Trophoblast cell (in vitro differentiated cells and primary cell): ENCODE data around the gene CACNB2.

Experiments
- DNase-seq, 2 donors: peaks; one replicate each; pipeline ENCODE4 v3.0.0-alpha.2; 2016
- H2AFZ ChIP-seq: 2 replicates; pipeline ENCODE4 v1.6.1; 2013; ENCODE audit warnings: low read length, moderate library complexity, mild to moderate bottlenecking; ENCODE audit not compliant: insufficient read depth, poor library complexity
- H2AK5ac ChIP-seq: 2 replicates; pipeline ENCODE4 v1.6.1; 2013; ENCODE audit warnings: mild to moderate bottlenecking, low read length
- H2BK120ac ChIP-seq: 2 replicates; pipeline ENCODE4 v1.6.1; 2013; ENCODE audit warnings: low read length, mild to moderate bottlenecking, moderate library complexity; ENCODE audit not compliant: insufficient read depth, poor library complexity
- H2BK12ac ChIP-seq: 2 replicates; pipeline ENCODE4 v1.6.1; 2013; ENCODE audit warnings: mild to moderate bottlenecking, low read length, moderate library complexity
- H2BK5ac ChIP-seq: 2 replicates; pipeline ENCODE4 v1.6.1; 2013; ENCODE audit warnings: low read length, low read depth, moderate library complexity, mild to moderate bottlenecking; ENCODE audit not compliant: poor library complexity
- H3K14ac ChIP-seq: 2 replicates; pipeline ENCODE4 v1.6.1; 2013; ENCODE audit warnings: mild to moderate bottlenecking, low read length
- H3K18ac ChIP-seq: 2 replicates; pipeline ENCODE4 v1.6.1; 2013; ENCODE audit warnings: mild to moderate bottlenecking, low read length
- H3K23ac ChIP-seq: 2 replicates; pipeline ENCODE4 v1.6.1; 2013; ENCODE audit warnings: low read length
- H3K27ac ChIP-seq: 2 replicates; pipeline ENCODE4 v1.5.1; 2013; ENCODE audit warnings: low read depth, mild to moderate bottlenecking, inconsistent platforms, low read length, moderate library complexity
- H3K27me3 ChIP-seq: 2 replicates; pipeline ENCODE4 v1.6.1; 2013; ENCODE audit warnings: inconsistent platforms, mild to moderate bottlenecking, low read length, moderate library complexity; ENCODE audit not compliant: insufficient read depth
- H3K36me3 ChIP-seq, 2 experiments: 1 replicate in 1 of 2; 2 replicates in 1 of 2; pipeline ENCODE4 v1.6.1; 2013; ENCODE audit warnings: low read length in 2 of 2, mild to moderate bottlenecking in 2 of 2, moderate library complexity in 1 of 2; ENCODE audit not compliant: insufficient read depth in 2 of 2, control insufficient read depth in 1 of 2
- H3K4ac ChIP-seq: 2 replicates; pipeline ENCODE4 v1.6.1; 2013; ENCODE audit warnings: low read depth, mild to moderate bottlenecking, low read length, moderate library complexity
- H3K4me1 ChIP-seq, 2 experiments: 1 replicate in 1 of 2; 2 replicates in 1 of 2; pipeline ENCODE4 v1.6.1; 2013; ENCODE audit warnings: low read length in 2 of 2, mild to moderate bottlenecking in 2 of 2, moderate library complexity in 1 of 2; ENCODE audit not compliant: insufficient read depth in 2 of 2, control insufficient read depth in 1 of 2
- H3K4me2 ChIP-seq: 2 replicates; pipeline ENCODE4 v1.6.1; 2013; ENCODE audit warnings: inconsistent platforms, mild to moderate bottlenecking, low read length, moderate library complexity
- H3K4me3 ChIP-seq: 2 replicates; pipeline ENCODE4 v1.5.1; 2013; ENCODE audit warnings: mild to moderate bottlenecking, low read depth, low read length, inconsistent platforms
- H3K79me1 ChIP-seq: one replicate; pipeline ENCODE4 v1.6.1; 2013; ENCODE audit warnings: low read length
- H3K79me2 ChIP-seq: 2 replicates; pipeline ENCODE4 v1.6.1; 2013; ENCODE audit warnings: low read length, mild to moderate bottlenecking; ENCODE audit not compliant: control insufficient read depth, insufficient read depth, poor library complexity
- H3K9ac ChIP-seq: 2 replicates; pipeline ENCODE4 v1.6.1; 2013; ENCODE audit warnings: mild to moderate bottlenecking, low read length
- H3K9me3 ChIP-seq: 2 replicates; pipeline ENCODE4 v1.6.1; 2013; ENCODE audit warnings: low read depth, mild to moderate bottlenecking, control low read depth, inconsistent platforms, low read length; ENCODE audit not compliant: insufficient read depth
- H4K12ac ChIP-seq: 2 replicates; pipeline ENCODE4 v1.6.1; 2013; ENCODE audit warnings: low read depth, mild to moderate bottlenecking, low read length, moderate library complexity
- H4K8ac ChIP-seq: 2 replicates; pipeline ENCODE4 v1.6.1; 2013; ENCODE audit warnings: low read depth, mild to moderate bottlenecking, low read length, moderate library complexity
- H4K91ac ChIP-seq: one replicate; pipeline ENCODE4 v1.6.1; 2013; ENCODE audit warnings: low read depth, mild to moderate bottlenecking, low read length, moderate library complexity
- WGBS: extraction: QIAGEN DNeasy Blood & Tissue Kit; methylation state at CpG from one replicate; pipeline ENCODE4 v1.1.7; 2013; ENCODE audit warnings: missing lambda C conversion rate; ENCODE audit not compliant: insufficient read length, insufficient coverage; ENCODE audit errors: extremely low coverage; 5-methylcytosine and 5-hydroxymethylcytosine counted together

Gene CACNB2

DNA sequence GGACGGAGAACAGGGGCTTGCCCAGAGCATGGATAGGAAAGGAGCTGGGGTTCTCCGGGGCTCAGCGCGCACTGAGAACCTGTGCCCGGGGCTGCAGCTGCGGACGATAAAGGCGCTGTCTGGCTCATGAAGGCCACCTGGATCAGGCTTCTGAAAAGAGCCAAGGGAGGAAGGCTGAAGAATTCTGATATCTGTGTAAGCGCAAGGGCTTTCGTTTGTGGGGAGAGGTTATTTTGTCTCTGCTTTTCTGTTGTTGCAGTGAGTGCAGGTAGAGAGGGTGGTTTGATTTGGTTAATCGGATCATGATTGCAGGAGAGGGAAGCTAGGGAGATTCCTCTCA lies 260.7 kb downstream of the CACNB2 start:
- Histone ChIP-seq H2AK5ac (no peak overlapping the region), H2BK5ac (no peak overlapping the region), H3K9me3 (no peaks in the 10 kb centered on the region), H3K36me3 (no peaks in the 10 kb centered on the region), H2AFZ (peak overlapping the region; percentile 41), H4K91ac (no peak overlapping the region), H2BK12ac (no peak overlapping the region), H3K79me1 (no peaks in the 10 kb centered on the region), H3K4me2 (peak overlapping the region; percentile 60), H3K27ac (no peak overlapping the region), H3K23ac (no peak overlapping the region), H3K4ac (no peak overlapping the region), H3K14ac (no peak overlapping the region), H4K12ac (no peak overlapping the region), H3K18ac (no peak overlapping the region), H3K4me1 (peaks cover 0 to 5% of the 10 kb centered on the region in 2 experiments), H3K79me2 (no peaks in the 10 kb centered on the region), H3K27me3 (no peaks in the 10 kb centered on the region), H2BK120ac (no peak overlapping the region), H4K8ac (no peak overlapping the region), H3K9ac (no peak overlapping the region), H3K4me3 (no peak overlapping the region)
- no CpG with 5 or more reads among the region's 11 CpGs for WGBS
- no peak for DNase-seq

DNA sequence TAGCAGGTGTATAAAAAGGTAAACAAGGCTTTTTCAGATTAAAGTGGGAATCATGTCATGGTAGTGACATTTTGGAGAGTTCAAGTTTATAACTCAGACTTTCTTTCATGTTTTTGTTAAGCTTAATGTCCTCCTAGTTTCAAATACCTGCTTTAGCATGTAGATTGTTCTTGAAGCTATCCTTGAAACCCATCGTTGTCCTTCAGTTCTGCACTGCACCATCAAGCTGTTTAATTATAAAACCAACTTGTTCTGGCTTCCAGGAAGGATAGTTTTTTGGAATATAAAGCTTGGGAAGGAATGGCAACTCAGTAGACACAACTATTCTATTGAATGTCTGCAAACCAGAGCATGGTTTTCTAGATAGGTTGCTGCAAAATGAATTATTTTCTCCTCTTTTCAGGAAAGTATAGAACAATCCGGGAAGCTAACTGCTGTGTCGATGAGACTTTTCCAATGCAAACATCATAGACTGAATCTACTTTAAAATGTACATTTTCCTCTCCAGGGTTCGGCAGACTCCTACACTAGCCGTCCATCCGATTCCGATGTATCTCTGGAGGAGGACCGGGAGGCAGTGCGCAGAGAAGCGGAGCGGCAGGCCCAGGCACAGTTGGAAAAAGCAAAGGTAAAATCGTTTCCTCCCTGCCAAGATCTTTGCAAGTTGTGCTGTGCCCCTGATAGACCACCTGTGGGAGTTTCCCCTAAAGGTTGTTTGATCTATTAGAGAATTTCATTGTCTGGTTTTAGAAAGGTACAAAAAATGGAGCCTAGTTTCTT lies 261.4 kb downstream of the CACNB2 start:
- H3K4me1 ChIP-seq: peaks cover 0 to 5% of the 10 kb centered on the region in 2 experiments
- no peak overlapping the region for H3K4ac ChIP-seq
- H3K79me2 ChIP-seq: no peaks in the 10 kb centered on the region
- no peak overlapping the region for H3K4me2 ChIP-seq
- H3K36me3 ChIP-seq: no peaks in the 10 kb centered on the region
- H4K91ac ChIP-seq: no peak overlapping the region
- H3K4me3 ChIP-seq: no peak overlapping the region
- H2BK12ac ChIP-seq: no peak overlapping the region
- no peak overlapping the region for H3K18ac ChIP-seq
- no peak overlapping the region for H4K8ac ChIP-seq
- no peak overlapping the region for H3K27ac ChIP-seq
- no peak overlapping the region for H2AK5ac ChIP-seq
- H3K27me3 ChIP-seq: no peaks in the 10 kb centered on the region
- H3K9ac ChIP-seq: no peak overlapping the region
- no peak overlapping the region for H3K23ac ChIP-seq
- H3K79me1 ChIP-seq: no peaks in the 10 kb centered on the region
- no peak overlapping the region for H2BK120ac ChIP-seq
- H3K9me3 ChIP-seq: no peaks in the 10 kb centered on the region
- no peak overlapping the region for H3K14ac ChIP-seq
- H2BK5ac ChIP-seq: no peak overlapping the region
- H4K12ac ChIP-seq: no peak overlapping the region
- no CpG with 5 or more reads among the region's 12 CpGs for WGBS
- no peak for DNase-seq
- H2AFZ ChIP-seq: no peak overlapping the region

- no peak overlapping the region for H3K27ac ChIP-seq
Measured at GRCh38 chr10:18402853-18403252, 262.6 kb downstream of the CACNB2 start.

DNA sequence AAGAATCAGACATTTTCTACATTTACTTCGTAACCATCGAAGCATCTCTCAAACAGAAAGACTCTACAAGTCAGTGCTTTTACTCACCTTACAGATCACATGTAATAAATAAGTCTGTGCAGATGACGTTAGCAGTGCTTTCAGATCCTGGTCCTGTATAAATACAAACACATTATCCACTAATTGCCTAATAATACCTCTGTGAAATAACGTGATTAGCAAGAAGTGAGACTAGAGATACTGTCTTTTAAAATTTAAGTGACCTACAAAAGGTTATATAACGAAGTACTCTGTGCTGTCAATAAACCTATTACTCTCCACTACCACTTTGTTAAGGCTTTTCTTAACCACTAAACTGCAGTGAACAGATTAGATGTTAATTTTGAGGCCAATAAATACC lies 264.3 kb downstream of the CACNB2 start:
- Histone ChIP-seq H3K9ac (no peak overlapping the region), H3K79me2 (no peaks in the 10 kb centered on the region), H3K4ac (no peak overlapping the region), H4K91ac (no peak overlapping the region), H2BK5ac (no peak overlapping the region), H3K9me3 (no peaks in the 10 kb centered on the region), H2BK120ac (no peak overlapping the region), H4K12ac (no peak overlapping the region), H3K27me3 (no peaks in the 10 kb centered on the region), H3K36me3 (no peaks in the 10 kb centered on the region), H2AFZ (no peak overlapping the region), H3K79me1 (no peaks in the 10 kb centered on the region), H3K18ac (no peak overlapping the region), H3K23ac (no peak overlapping the region), H2BK12ac (no peak overlapping the region), H3K4me2 (no peak overlapping the region), H4K8ac (no peak overlapping the region), H3K4me3 (no peak overlapping the region), H2AK5ac (no peak overlapping the region), H3K27ac (no peak overlapping the region), H3K14ac (no peak overlapping the region), H3K4me1 (peaks cover 0 to 5% of the 10 kb centered on the region in 2 experiments)
- no CpG with 5 or more reads among the region's 5 CpGs for WGBS
- no peak for DNase-seq

More at GRCh38 chr10:18402853-18403252, 262.6 kb downstream of the CACNB2 start:
- Histone ChIP-seq H2AFZ (no peak overlapping the region), H2BK12ac (no peak overlapping the region), H4K91ac (no peak overlapping the region), H3K27me3 (no peaks in the 10 kb centered on the region), H3K36me3 (no peaks in the 10 kb centered on the region), H2AK5ac (no peak overlapping the region), H4K12ac (no peak overlapping the region), H2BK5ac (no peak overlapping the region), H3K4me2 (no peak overlapping the region), H3K14ac (no peak overlapping the region), H3K79me1 (no peaks in the 10 kb centered on the region), H3K9me3 (no peaks in the 10 kb centered on the region), H3K23ac (no peak overlapping the region), H3K4me1 (peaks cover 0 to 5% of the 10 kb centered on the region in 2 experiments), H4K8ac (no peak overlapping the region), H3K79me2 (no peaks in the 10 kb centered on the region), H2BK120ac (no peak overlapping the region), H3K4me3 (no peak overlapping the region), H3K9ac (no peak overlapping the region), H3K4ac (no peak overlapping the region), H3K18ac (no peak overlapping the region)
- DNase-seq: no peak
- WGBS: no CpG with 5 or more reads among the region's 3 CpGs
